Panc1 (cell line): ENCODE measurements around the gene ZNF462. TPM values are rescaled to one million over a fixed set of nuclear protein-coding genes. Genes with fewer than 3 reads are reported as not detected.

ENCODE experiments used
- ATAC-seq: fragments of 200-7000 bp; cut with Tn5 transposase; 2 replicates; pipeline ENCODE4 v1.9.1; 2020; ENCODE audit warnings: mild to moderate bottlenecking, moderate library complexity
- BruUV-seq: library from RNA; stranded (reverse); fragments of 400-500 nt; replicated peaks from 2 replicates; lab custom pipeline; 2021; lab: Mats Ljungman, UMichigan
- CTCF ChIA-PET: fragments of 300-600 bp; sonication (Branson Sonifier 250); formaldehyde crosslinking; loops from one replicate; lab custom pipeline; 2022; ENCODE audit warnings: antibody characterized with exemption; lab: Charles Lee
- POLR2A ChIA-PET: fragments of 300-600 bp; sonication (Branson Sonifier 250); formaldehyde crosslinking; loops from one replicate; lab custom pipeline; 2022; ENCODE audit warnings: antibody characterized with exemption; lab: Charles Lee
- DNase-seq: peaks from one replicate; pipeline ENCODE4 v3.0.0-alpha.2; 2010; ENCODE audit warnings: low read depth, low spot score
- H3K27ac ChIP-seq: 2 replicates; pipeline ENCODE4 v1.5.1; 2011; ENCODE audit warnings: mild to moderate bottlenecking, low read length, inconsistent platforms
- H3K27me3 ChIP-seq: fragments of 200-500 bp; sonication (Bioruptor generic); 2 replicates; pipeline ENCODE4 v1.6.0; 2014; ENCODE audit warnings: low read length, inconsistent platforms; ENCODE audit not compliant: control insufficient read depth, insufficient read depth
- H3K36me3 ChIP-seq: fragments of 200-500 bp; sonication (Bioruptor generic); 2 replicates; pipeline ENCODE4 v1.5.1; 2014; ENCODE audit warnings: inconsistent platforms, mild to moderate bottlenecking, low read length, moderate library complexity; ENCODE audit not compliant: control insufficient read depth, insufficient read depth
- H3K4me1 ChIP-seq: 2 replicates; pipeline ENCODE4 v1.5.1; 2011; ENCODE audit warnings: inconsistent platforms, mild to moderate bottlenecking, low read length, moderate library complexity; ENCODE audit not compliant: control insufficient read depth, insufficient read depth
- H3K4me3 ChIP-seq, 2 experiments: 2 replicates each; pipeline ENCODE4 v1.5.1; 2011 to 2012; ENCODE audit warnings: low read depth in 2 of 2, low read length in 2 of 2, mild to moderate bottlenecking in 2 of 2, inconsistent platforms in 1 of 2, moderate library complexity in 1 of 2
- H3K9me3 ChIP-seq: fragments of 200-500 bp; sonication (Bioruptor generic); 2 replicates; pipeline ENCODE4 v1.5.1; 2014; ENCODE audit warnings: low read depth, mild to moderate bottlenecking, inconsistent platforms, low read length, moderate library complexity; ENCODE audit not compliant: control insufficient read depth, insufficient read depth
- CTCF ChIP-seq: fragments of 450-650 bp; IDR thresholded peaks from 2 replicates; pipeline ENCODE4 v1.5.1; 2017; ENCODE audit warnings: mild to moderate bottlenecking
- POLR2AphosphoS5 ChIP-seq: IDR thresholded peaks from 2 replicates; pipeline ENCODE4 v1.6.1; 2012; ENCODE audit warnings: mild to moderate bottlenecking, low read depth, low read length, moderate library complexity
- SIN3A ChIP-seq: IDR thresholded peaks from 2 replicates; pipeline ENCODE4 v1.6.1; 2012; ENCODE audit warnings: low read depth, mild to moderate bottlenecking, low read length, moderate library complexity, borderline replicate concordance; ENCODE audit not compliant: insufficient read depth
- TCF7L2 ChIP-seq: IDR thresholded peaks from 2 replicates; pipeline ENCODE4 v1.6.1; 2011; ENCODE audit warnings: mild to moderate bottlenecking, low read depth, low read length, inconsistent platforms
- in situ Hi-C: cut with HindIII; loops from 2 replicates; pipeline ENCODE4 v1.10.0; 2016; ENCODE audit warnings: low sequenced_read_pairs, low pct_unique_long_range_greater_than_20kb
- intact Hi-C: fragments of 100-400 bp; cut with micrococcal nuclease; formaldehyde crosslinking; loops from one replicate; pipeline ENCODE4 v1.10.0; 2022; ENCODE audit not compliant: unreplicated experiment
- total RNA-seq: library from RNA; stranded (reverse); gene quantifications from one replicate; pipeline ENCODE4 v1.2.1, GENCODE V29; 2021; ENCODE audit not compliant: unreplicated experiment
- TF ChIP-seq, protein P1 (sequence below), 2 experiments: IDR thresholded peaks; 2 replicates each; pipeline ENCODE4 v1.6.1; 2011 to 2012; ENCODE audit warnings: low read depth in 2 of 2, control low read depth in 1 of 2, low read length in 1 of 2, mild to moderate bottlenecking in 1 of 2, moderate library complexity in 1 of 2; ENCODE audit not compliant: insufficient read depth in 1 of 2

Gene ZNF462
- total RNA-seq, 1 experiment from 2014 or later = 34.8 TPM

DNA sequence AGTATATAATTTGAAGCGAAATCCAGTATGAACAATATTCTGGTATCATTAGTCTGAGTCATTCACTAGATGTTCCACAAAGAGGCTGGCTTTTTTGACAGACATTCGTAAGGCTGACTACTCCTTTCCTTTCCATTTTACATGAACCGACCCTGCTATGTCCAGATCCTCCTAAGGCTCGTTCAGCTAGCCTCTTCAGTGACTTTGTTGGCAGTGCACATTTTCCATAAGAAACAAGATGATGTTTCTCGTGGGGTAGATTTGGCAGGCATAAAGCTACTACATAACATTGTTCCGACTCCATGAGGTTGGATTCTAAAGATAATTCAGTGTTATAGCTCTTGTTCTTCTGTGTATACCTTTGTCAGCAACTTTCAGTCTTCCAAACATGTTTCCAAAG is 49.0 kb downstream of the ZNF462 start:
- CTCF ChIA-PET = no interaction called here
- POLR2A ChIA-PET = no interaction called here
- H3K4me1 ChIP-seq = peaks cover 16% of the 10 kb centered on the region
- intact Hi-C loops = no loop called here
- H3K27me3 ChIP-seq = no peaks in the 10 kb centered on the region
- TF ChIP-seq TCF7L2 (no peak), POLR2AphosphoS5 (no peak), CTCF (no peak), SIN3A (no peak)
- TF ChIP-seq, protein P1, sequence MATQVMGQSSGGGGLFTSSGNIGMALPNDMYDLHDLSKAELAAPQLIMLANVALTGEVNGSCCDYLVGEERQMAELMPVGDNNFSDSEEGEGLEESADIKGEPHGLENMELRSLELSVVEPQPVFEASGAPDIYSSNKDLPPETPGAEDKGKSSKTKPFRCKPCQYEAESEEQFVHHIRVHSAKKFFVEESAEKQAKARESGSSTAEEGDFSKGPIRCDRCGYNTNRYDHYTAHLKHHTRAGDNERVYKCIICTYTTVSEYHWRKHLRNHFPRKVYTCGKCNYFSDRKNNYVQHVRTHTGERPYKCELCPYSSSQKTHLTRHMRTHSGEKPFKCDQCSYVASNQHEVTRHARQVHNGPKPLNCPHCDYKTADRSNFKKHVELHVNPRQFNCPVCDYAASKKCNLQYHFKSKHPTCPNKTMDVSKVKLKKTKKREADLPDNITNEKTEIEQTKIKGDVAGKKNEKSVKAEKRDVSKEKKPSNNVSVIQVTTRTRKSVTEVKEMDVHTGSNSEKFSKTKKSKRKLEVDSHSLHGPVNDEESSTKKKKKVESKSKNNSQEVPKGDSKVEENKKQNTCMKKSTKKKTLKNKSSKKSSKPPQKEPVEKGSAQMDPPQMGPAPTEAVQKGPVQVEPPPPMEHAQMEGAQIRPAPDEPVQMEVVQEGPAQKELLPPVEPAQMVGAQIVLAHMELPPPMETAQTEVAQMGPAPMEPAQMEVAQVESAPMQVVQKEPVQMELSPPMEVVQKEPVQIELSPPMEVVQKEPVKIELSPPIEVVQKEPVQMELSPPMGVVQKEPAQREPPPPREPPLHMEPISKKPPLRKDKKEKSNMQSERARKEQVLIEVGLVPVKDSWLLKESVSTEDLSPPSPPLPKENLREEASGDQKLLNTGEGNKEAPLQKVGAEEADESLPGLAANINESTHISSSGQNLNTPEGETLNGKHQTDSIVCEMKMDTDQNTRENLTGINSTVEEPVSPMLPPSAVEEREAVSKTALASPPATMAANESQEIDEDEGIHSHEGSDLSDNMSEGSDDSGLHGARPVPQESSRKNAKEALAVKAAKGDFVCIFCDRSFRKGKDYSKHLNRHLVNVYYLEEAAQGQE (IDR thresholded peaks at IDR 0.05; ENCODE audit: insufficient read depth in 1 of 2, low read depth in 2 of 2, low read length in 1 of 2) = no peak
- ATAC-seq = no peak
- no peak overlapping the region for H3K27ac ChIP-seq
- no TSS peak for BruUV-seq
- no peak for DNase-seq
- H3K9me3 ChIP-seq = no peaks in the 10 kb centered on the region
- in situ Hi-C loops = no loop called here
- H3K36me3 ChIP-seq = no peaks in the 10 kb centered on the region; the same call in 1 of the 2 replicates
- no peak overlapping the region for H3K4me3 ChIP-seq

DNA sequence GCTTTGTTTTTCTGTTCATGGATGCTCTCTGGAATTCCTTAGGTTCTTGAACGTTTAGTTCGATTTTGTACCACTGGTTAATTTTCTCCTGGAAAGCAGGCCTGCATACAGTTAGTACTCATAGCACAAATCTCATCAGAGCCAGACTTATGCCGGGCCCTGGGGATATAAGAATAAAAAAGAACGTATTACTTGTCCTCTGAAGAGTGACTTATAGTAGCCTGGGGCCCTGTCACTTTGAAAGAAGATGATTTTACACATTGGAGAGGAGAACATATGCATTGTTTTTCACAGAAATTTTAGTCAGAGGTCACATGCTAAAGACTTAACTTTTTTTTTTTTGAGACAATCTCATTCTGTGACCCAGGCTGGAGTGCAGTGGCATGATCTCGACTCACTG is 50.3 kb downstream of the ZNF462 start:
- H3K36me3 ChIP-seq = no peaks in the 10 kb centered on the region
- ChIA-PET POLR2A (no interaction called here), CTCF (no interaction called here)
- H3K27me3 ChIP-seq = no peaks in the 10 kb centered on the region
- H3K4me3 ChIP-seq = no peak overlapping the region
- no peak for TF ChIP-seq TCF7L2
- no peak for TF ChIP-seq CTCF
- no peak for TF ChIP-seq POLR2AphosphoS5
- TF ChIP-seq, protein P1 (IDR thresholded peaks at IDR 0.05; ENCODE audit: insufficient read depth in 1 of 2, low read depth in 2 of 2, low read length in 1 of 2) = no peak
- no peak for TF ChIP-seq SIN3A
- no peaks in the 10 kb centered on the region for H3K9me3 ChIP-seq
- in situ Hi-C loops = no loop called here
- BruUV-seq = no TSS peak
- no peak overlapping the region for H3K27ac ChIP-seq
- H3K4me1 ChIP-seq = peaks cover 23% of the 10 kb centered on the region
- intact Hi-C loops = no loop called here
- no peak for ATAC-seq
- no peak for DNase-seq
